NCI-H1092 (cell line): ENCODE measurements around the gene BBC3.
"Not testable (repeated sequence)": the region's sequence is repeated elsewhere in the genome, so short reads cannot be mapped to it uniquely, and the experiment has no call there.

Experiments
- DNase-seq: peaks from one replicate; lab custom pipeline; 2025; lab: John Stamatoyannopoulos, UW

Gene BBC3

GRCh38 chr19:47257411-47258169 is 26.6 kb upstream of the BBC3 start:
- no peak for DNase-seq

- peak; percentile 89 for DNase-seq
These were observed 25.9 kb upstream of the BBC3 start for GRCh38 chr19:47256693-47257410.

- peak; percentile 90 for DNase-seq
These were observed 25.1 kb upstream of the BBC3 start, which contains the start of gene CCDC9 for GRCh38 chr19:47255879-47256692. Gene CCDC9 (plus strand): TSS chr19:47256525. CDS start chr19:47258401, 1,876 bp downstream.

- DNase-seq: no peak
These were observed 23.0 kb upstream of the BBC3 start for GRCh38 chr19:47253970-47254369.

GRCh38 chr19:47253467-47253881 is 22.5 kb upstream of the BBC3 start:
- no peak for DNase-seq

GRCh38 chr19:47253016-47253415 is 22.0 kb upstream of the BBC3 start:
- not testable (repeated sequence) for DNase-seq

GRCh38 chr19:47247308-47247990 is 16.4 kb upstream of the BBC3 start:
- DNase-seq: no peak

- DNase-seq: no peak
These were observed 13.0 kb upstream of the BBC3 start for GRCh38 chr19:47243776-47244547.

- DNase-seq: no peak
These were observed 12.4 kb upstream of the BBC3 start for GRCh38 chr19:47243364-47243775.

GRCh38 chr19:47241919-47242577 is 11.0 kb upstream of the BBC3 start:
- no peak for DNase-seq

GRCh38 chr19:47240996-47241918 is 10.3 kb upstream of the BBC3 start:
- no peak for DNase-seq

- DNase-seq: no peak
These were observed 9.6 kb upstream of the BBC3 start for GRCh38 chr19:47240556-47240955.

- DNase-seq: peak; percentile 57
These were observed 8.8 kb upstream of the BBC3 start for GRCh38 chr19:47239610-47240296.

- no peak for DNase-seq
These were observed 8.2 kb upstream of the BBC3 start for GRCh38 chr19:47239152-47239551.

- DNase-seq: no peak
These were observed 5.2 kb upstream of the BBC3 start for GRCh38 chr19:47236072-47236675.

- DNase-seq: no peak
These were observed 1.6 kb upstream of the BBC3 start for GRCh38 chr19:47232422-47233211.

GRCh38 chr19:47231215-47232054 is 436 bp upstream of the BBC3 start:
- DNase-seq: no peak
